ENCODE results near the gene MBTD1. TPM values are rescaled to one million over a fixed set of nuclear protein-coding genes. Genes with fewer than 3 reads are reported as not detected.

Gene MBTD1
- total and polyA plus RNA-seq, 9 of the 15 experiments (the other 6 are each of a cell fraction or from before 2014, with no cell fraction given), result 2.1 to 26.3 (median 13.3) TPM

DNA sequence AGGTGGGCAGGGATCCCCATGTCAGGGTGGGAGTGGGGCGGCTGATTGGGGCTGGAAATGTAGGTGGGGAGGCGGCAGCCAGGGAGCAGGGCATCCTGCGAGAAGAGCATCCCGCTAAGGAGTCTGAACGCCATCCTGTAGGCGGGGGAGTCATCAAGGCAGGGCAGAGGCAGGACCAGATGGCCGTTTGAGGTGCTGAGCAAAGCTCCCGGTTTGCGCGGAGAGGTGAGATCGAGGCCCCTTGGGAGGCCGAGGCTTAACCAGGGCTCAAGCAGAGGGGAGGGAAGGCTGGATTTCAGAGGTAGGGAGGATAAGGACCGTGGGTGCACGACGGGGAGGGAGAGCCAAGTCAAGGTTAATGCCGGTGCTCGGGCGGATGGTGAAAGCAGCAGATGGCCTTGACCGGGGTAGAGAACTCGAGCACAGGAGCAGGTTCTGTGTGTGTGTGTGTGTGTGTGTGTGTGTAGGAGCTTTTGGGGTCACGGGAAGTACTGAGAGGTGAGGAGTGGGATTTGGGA is 94.1 kb downstream of the MBTD1 start (continued):
- peak; percentile 37; the same call in 1 of the 2 replicates for TF ChIP-seq ARID2 (IDR thresholded peaks at IDR 0.05)
- TF ChIP-seq HDAC1 (IDR thresholded peaks at IDR 0.05), result peak in 1 of 2 experiments; percentile 70; a peak in 2 of 4 replicates
- TF ChIP-seq, protein P1, sequence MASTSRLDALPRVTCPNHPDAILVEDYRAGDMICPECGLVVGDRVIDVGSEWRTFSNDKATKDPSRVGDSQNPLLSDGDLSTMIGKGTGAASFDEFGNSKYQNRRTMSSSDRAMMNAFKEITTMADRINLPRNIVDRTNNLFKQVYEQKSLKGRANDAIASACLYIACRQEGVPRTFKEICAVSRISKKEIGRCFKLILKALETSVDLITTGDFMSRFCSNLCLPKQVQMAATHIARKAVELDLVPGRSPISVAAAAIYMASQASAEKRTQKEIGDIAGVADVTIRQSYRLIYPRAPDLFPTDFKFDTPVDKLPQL (IDR thresholded peaks at IDR 0.05; ENCODE audit: extremely low read depth, insufficient read length), result no peak
- TF ChIP-seq EHMT2 (IDR thresholded peaks at IDR 0.05), result 0 out of 2 replicates have a peak, but pooled peaks have one; percentile 35
- TF ChIP-seq MBD2 (IDR thresholded peaks at IDR 0.05; ENCODE audit: borderline replicate concordance, low read depth), result no peak
- TF ChIP-seq ZNF778 (CRISPR knock-in tag; IDR thresholded peaks at IDR 0.05), result no peak
- no peak for TF ChIP-seq PTRF (tag; IDR thresholded peaks at IDR 0.05)
- TF ChIP-seq SRSF7 (optimal IDR thresholded peaks at IDR 0.05; ENCODE audit: low read depth, low read length), result no peak
- TF ChIP-seq, protein P2, sequence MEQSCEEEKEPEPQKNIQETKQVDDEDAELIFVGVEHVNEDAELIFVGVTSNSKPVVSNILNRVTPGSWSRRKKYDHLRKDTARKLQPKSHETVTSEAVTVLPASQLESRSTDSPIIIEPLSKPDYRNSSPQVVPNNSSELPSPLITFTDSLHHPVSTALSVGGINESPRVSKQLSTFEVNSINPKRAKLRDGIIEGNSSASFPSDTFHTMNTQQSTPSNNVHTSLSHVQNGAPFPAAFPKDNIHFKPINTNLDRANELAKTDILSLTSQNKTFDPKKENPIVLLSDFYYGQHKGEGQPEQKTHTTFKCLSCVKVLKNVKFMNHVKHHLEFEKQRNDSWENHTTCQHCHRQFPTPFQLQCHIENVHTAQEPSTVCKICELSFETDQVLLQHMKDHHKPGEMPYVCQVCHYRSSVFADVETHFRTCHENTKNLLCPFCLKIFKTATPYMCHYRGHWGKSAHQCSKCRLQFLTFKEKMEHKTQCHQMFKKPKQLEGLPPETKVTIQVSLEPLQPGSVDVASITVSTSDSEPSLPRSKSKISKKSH (CRISPR knock-in tag; IDR thresholded peaks at IDR 0.05), result no peak
- TF ChIP-seq, protein P3, sequence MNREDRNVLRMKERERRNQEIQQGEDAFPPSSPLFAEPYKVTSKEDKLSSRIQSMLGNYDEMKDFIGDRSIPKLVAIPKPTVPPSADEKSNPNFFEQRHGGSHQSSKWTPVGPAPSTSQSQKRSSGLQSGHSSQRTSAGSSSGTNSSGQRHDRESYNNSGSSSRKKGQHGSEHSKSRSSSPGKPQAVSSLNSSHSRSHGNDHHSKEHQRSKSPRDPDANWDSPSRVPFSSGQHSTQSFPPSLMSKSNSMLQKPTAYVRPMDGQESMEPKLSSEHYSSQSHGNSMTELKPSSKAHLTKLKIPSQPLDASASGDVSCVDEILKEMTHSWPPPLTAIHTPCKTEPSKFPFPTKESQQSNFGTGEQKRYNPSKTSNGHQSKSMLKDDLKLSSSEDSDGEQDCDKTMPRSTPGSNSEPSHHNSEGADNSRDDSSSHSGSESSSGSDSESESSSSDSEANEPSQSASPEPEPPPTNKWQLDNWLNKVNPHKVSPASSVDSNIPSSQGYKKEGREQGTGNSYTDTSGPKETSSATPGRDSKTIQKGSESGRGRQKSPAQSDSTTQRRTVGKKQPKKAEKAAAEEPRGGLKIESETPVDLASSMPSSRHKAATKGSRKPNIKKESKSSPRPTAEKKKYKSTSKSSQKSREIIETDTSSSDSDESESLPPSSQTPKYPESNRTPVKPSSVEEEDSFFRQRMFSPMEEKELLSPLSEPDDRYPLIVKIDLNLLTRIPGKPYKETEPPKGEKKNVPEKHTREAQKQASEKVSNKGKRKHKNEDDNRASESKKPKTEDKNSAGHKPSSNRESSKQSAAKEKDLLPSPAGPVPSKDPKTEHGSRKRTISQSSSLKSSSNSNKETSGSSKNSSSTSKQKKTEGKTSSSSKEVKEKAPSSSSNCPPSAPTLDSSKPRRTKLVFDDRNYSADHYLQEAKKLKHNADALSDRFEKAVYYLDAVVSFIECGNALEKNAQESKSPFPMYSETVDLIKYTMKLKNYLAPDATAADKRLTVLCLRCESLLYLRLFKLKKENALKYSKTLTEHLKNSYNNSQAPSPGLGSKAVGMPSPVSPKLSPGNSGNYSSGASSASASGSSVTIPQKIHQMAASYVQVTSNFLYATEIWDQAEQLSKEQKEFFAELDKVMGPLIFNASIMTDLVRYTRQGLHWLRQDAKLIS (CRISPR knock-in tag; IDR thresholded peaks at IDR 0.05), result no peak
- no peak for TF ChIP-seq KLF1 (tag; IDR thresholded peaks at IDR 0.05)
- TF ChIP-seq ZC3H11A (IDR thresholded peaks at IDR 0.05; ENCODE audit: low read depth, low read length), result no peak
- TF ChIP-seq, protein P4, sequence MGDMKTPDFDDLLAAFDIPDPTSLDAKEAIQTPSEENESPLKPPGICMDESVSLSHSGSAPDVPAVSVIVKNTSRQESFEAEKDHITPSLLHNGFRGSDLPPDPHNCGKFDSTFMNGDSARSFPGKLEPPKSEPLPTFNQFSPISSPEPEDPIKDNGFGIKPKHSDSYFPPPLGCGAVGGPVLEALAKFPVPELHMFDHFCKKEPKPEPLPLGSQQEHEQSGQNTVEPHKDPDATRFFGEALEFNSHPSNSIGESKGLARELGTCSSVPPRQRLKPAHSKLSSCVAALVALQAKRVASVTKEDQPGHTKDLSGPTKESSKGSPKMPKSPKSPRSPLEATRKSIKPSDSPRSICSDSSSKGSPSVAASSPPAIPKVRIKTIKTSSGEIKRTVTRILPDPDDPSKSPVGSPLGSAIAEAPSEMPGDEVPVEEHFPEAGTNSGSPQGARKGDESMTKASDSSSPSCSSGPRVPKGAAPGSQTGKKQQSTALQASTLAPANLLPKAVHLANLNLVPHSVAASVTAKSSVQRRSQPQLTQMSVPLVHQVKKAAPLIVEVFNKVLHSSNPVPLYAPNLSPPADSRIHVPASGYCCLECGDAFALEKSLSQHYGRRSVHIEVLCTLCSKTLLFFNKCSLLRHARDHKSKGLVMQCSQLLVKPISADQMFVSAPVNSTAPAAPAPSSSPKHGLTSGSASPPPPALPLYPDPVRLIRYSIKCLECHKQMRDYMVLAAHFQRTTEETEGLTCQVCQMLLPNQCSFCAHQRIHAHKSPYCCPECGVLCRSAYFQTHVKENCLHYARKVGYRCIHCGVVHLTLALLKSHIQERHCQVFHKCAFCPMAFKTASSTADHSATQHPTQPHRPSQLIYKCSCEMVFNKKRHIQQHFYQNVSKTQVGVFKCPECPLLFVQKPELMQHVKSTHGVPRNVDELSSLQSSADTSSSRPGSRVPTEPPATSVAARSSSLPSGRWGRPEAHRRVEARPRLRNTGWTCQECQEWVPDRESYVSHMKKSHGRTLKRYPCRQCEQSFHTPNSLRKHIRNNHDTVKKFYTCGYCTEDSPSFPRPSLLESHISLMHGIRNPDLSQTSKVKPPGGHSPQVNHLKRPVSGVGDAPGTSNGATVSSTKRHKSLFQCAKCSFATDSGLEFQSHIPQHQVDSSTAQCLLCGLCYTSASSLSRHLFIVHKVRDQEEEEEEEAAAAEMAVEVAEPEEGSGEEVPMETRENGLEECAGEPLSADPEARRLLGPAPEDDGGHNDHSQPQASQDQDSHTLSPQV (IDR thresholded peaks at IDR 0.05), result no peak
- TF ChIP-seq ILK (tag; IDR thresholded peaks at IDR 0.05; ENCODE audit: borderline replicate concordance, low read depth), result no peak
- TF ChIP-seq ELF1 (tag; IDR thresholded peaks at IDR 0.05), result no peak
- TF ChIP-seq MAFF (IDR thresholded peaks at IDR 0.05; ENCODE audit: low read length), result no peak
- TF ChIP-seq C11orf30 (IDR thresholded peaks at IDR 0.05; ENCODE audit: low read depth), result no peak
- TF ChIP-seq NEUROD1 (IDR thresholded peaks at IDR 0.05; ENCODE audit: borderline replicate concordance, low read depth, low read length, partially characterized antibody), result no peak
- TF ChIP-seq SIRT6 (IDR thresholded peaks at IDR 0.05; ENCODE audit: low read depth, low read length), result no peak
- no peak for TF ChIP-seq FUS (optimal IDR thresholded peaks at IDR 0.05; ENCODE audit: low read depth, low read length)
